Forelimb muscle (tissue), 1 donor: Measurements from ENCODE around the gene BNIP5. TPM values are rescaled to one million over a fixed set of nuclear protein-coding genes. Genes with fewer than 3 reads are reported as not detected.

Source experiments
- DNase-seq: peaks from one replicate; pipeline ENCODE4 v3.0.0-alpha.2; 2013; ENCODE audit warnings: low read depth
- polyA plus RNA-seq: library from polyadenylated mRNA; unstranded; fragments of 120-200 nt; gene quantifications from one replicate; pipeline ENCODE4 v1.2.1, GENCODE V29; 2013; ENCODE audit not compliant: insufficient read length

The BNIP5 gene
- polyA plus RNA-seq, result 0.09 TPM

- DNase-seq, result no peak
Observed at GRCh38 chr6:36336779-36337241, at the start of gene BNIP5. Gene BNIP5 (minus strand): TSS chr6:36336888. CDS start chr6:36330690, 6,198 bp downstream.

- no peak for DNase-seq
Observed at GRCh38 chr6:36384095-36384494, 47.4 kb upstream of the BNIP5 start.

- DNase-seq, result no peak
Observed at GRCh38 chr6:36383606-36384005, 46.9 kb upstream of the BNIP5 start.

GRCh38 chr6:36382976-36383375 lies 46.3 kb upstream of the BNIP5 start:
- DNase-seq, result no peak

GRCh38 chr6:36381502-36382389 lies 45.1 kb upstream of the BNIP5 start:
- DNase-seq, result no peak

GRCh38 chr6:36380166-36380565 lies 43.5 kb upstream of the BNIP5 start:
- DNase-seq, result no peak

- no peak for DNase-seq
Observed at GRCh38 chr6:36378936-36379335, 42.2 kb upstream of the BNIP5 start.

- DNase-seq, result no peak
Observed at GRCh38 chr6:36378243-36378920, 41.7 kb upstream of the BNIP5 start.

GRCh38 chr6:36377594-36377993 lies 40.9 kb upstream of the BNIP5 start:
- DNase-seq, result no peak

GRCh38 chr6:36376742-36377141 lies 40.1 kb upstream of the BNIP5 start:
- no peak for DNase-seq

GRCh38 chr6:36376183-36376582 lies 39.5 kb upstream of the BNIP5 start:
- no peak for DNase-seq

GRCh38 chr6:36375644-36376155 lies 39.0 kb upstream of the BNIP5 start:
- no peak for DNase-seq

- no peak for DNase-seq
Observed at GRCh38 chr6:36374972-36375371, 38.3 kb upstream of the BNIP5 start.

GRCh38 chr6:36374194-36374593 lies 37.5 kb upstream of the BNIP5 start:
- DNase-seq, result no peak

GRCh38 chr6:36373368-36374019 lies 36.8 kb upstream of the BNIP5 start:
- DNase-seq, result no peak

- no peak for DNase-seq
Observed at GRCh38 chr6:36372088-36372487, 35.4 kb upstream of the BNIP5 start.

- DNase-seq, result no peak
Observed at GRCh38 chr6:36371211-36371610, 34.5 kb upstream of the BNIP5 start.

GRCh38 chr6:36370638-36371037 lies 34.0 kb upstream of the BNIP5 start:
- no peak for DNase-seq

GRCh38 chr6:36368921-36369865 lies 32.5 kb upstream of the BNIP5 start:
- DNase-seq, result no peak

- no peak for DNase-seq
Observed at GRCh38 chr6:36368421-36368820, 31.7 kb upstream of the BNIP5 start.

GRCh38 chr6:36367743-36368142 lies 31.1 kb upstream of the BNIP5 start:
- DNase-seq, result no peak
